Measurements from ENCODE around the gene CTSA.

The CTSA gene

GRCh38 chr20:45921337-45922189, 30.4 kb downstream of the CTSA start:
- Histone ChIP-seq H3K9me3 (ENCODE audit: low read length) (no peaks in the 10 kb centered on the region), H3K9ac (ENCODE audit: low read length) (no peak overlapping the region), H3K36me3 (ENCODE audit: insufficient read depth, low read length) (no peaks in the 10 kb centered on the region), H3F3A (ENCODE audit: insufficient read depth, low read length) (no peaks in the 10 kb centered on the region), H3K9me2 (ENCODE audit: low read depth, low read length) (no peaks in the 10 kb centered on the region), H3K4me1 (ENCODE audit: insufficient read depth, low read length, severe bottlenecking) (no peaks in the 10 kb centered on the region), H3K4me3 (ENCODE audit: low read depth, low read length, poor library complexity, severe bottlenecking) (no peak overlapping the region), H3K79me2 (ENCODE audit: insufficient read depth, low read length) (no peaks in the 10 kb centered on the region), H2AFZ (ENCODE audit: low read length) (no peak overlapping the region), H4K20me1 (ENCODE audit: insufficient read depth, low read length) (no peaks in the 10 kb centered on the region), H3K4me2 (ENCODE audit: low read length) (no peak overlapping the region), H3K27me3 (ENCODE audit: insufficient read depth, low read length) (0 out of 2 replicates have a peak, but pooled peaks cover 3% of the 10 kb centered on the region), H3K27ac (ENCODE audit: low read depth, low read length, poor library complexity, severe bottlenecking) (no peak overlapping the region)
- no peak for TF ChIP-seq CTCF (IDR thresholded peaks at IDR 0.05; ENCODE audit: low read length)
- no peak for TF ChIP-seq EZH2 (IDR thresholded peaks at IDR 0.05; ENCODE audit: borderline replicate concordance, low read length)

- H3K4me2 ChIP-seq (ENCODE audit: low read length), result no peak overlapping the region
These were observed 33.5 kb downstream of the CTSA start for GRCh38 chr20:45924391-45925261.

More at GRCh38 chr20:45924391-45925261, 33.5 kb downstream of the CTSA start:
- H3K9me2 ChIP-seq (ENCODE audit: low read depth, low read length), result no peaks in the 10 kb centered on the region
- H4K20me1 ChIP-seq (ENCODE audit: insufficient read depth, low read length), result no peaks in the 10 kb centered on the region
- no peaks in the 10 kb centered on the region for H3K79me2 ChIP-seq (ENCODE audit: insufficient read depth, low read length)
- H3K9me3 ChIP-seq (ENCODE audit: low read length), result no peaks in the 10 kb centered on the region
- no peaks in the 10 kb centered on the region for H3K36me3 ChIP-seq (ENCODE audit: insufficient read depth, low read length)
- no peak overlapping the region for H3K4me3 ChIP-seq (ENCODE audit: low read depth, low read length, poor library complexity, severe bottlenecking)
- H3F3A ChIP-seq (ENCODE audit: insufficient read depth, low read length), result no peaks in the 10 kb centered on the region
- no peak overlapping the region for H2AFZ ChIP-seq (ENCODE audit: low read length)
- TF ChIP-seq CTCF (IDR thresholded peaks at IDR 0.05; ENCODE audit: low read length), result no peak
- TF ChIP-seq EZH2 (IDR thresholded peaks at IDR 0.05; ENCODE audit: borderline replicate concordance, low read length), result no peak
- no peak overlapping the region for H3K27ac ChIP-seq (ENCODE audit: low read depth, low read length, poor library complexity, severe bottlenecking)
- H3K4me1 ChIP-seq (ENCODE audit: insufficient read depth, low read length, severe bottlenecking), result no peaks in the 10 kb centered on the region
- H3K9ac ChIP-seq (ENCODE audit: low read length), result no peak overlapping the region
- 0 out of 2 replicates have a peak, but pooled peaks cover 3% of the 10 kb centered on the region for H3K27me3 ChIP-seq (ENCODE audit: insufficient read depth, low read length)

All from OCI-LY1 (cell line).